ENCODE measurements around the gene TEDC1.

Gene TEDC1

GRCh38 chr14:105480807-105481801 lies 9.9 kb upstream of the TEDC1 start:
- H3K4me3 ChIP-seq (ENCODE audit: low read length), result peak overlapping the region; percentile 59
- peak; percentile 87 for DNase-seq (ENCODE audit: low read depth)

GRCh38 chr14:105481886-105482457 lies 9.1 kb upstream of the TEDC1 start:
- peak; percentile 99 for DNase-seq (ENCODE audit: low read depth)
- peak; percentile 23 for TF ChIP-seq CTCF (conservative IDR thresholded peaks at IDR 0.05; ENCODE audit: low read length)
- peak overlapping the region; percentile 59 for H3K4me3 ChIP-seq (ENCODE audit: low read length)

More at GRCh38 chr14:105480807-105481801, 9.9 kb upstream of the TEDC1 start:
- peak; percentile 90 for TF ChIP-seq CTCF (conservative IDR thresholded peaks at IDR 0.05; ENCODE audit: low read length)

- no peak overlapping the region for H3K4me3 ChIP-seq (ENCODE audit: low read length)
- no peak for DNase-seq (ENCODE audit: low read depth)
- no peak for TF ChIP-seq CTCF (conservative IDR thresholded peaks at IDR 0.05; ENCODE audit: low read length)
Observed at GRCh38 chr14:105482486-105483110, 8.4 kb upstream of the TEDC1 start.

- no peak overlapping the region for H3K4me3 ChIP-seq (ENCODE audit: low read length)
- TF ChIP-seq CTCF (conservative IDR thresholded peaks at IDR 0.05; ENCODE audit: low read length), result no peak
- no peak for DNase-seq (ENCODE audit: low read depth)
Observed at GRCh38 chr14:105483300-105484068, 7.6 kb upstream of the TEDC1 start.

- no peak overlapping the region for H3K4me3 ChIP-seq (ENCODE audit: low read length)
- TF ChIP-seq CTCF (conservative IDR thresholded peaks at IDR 0.05; ENCODE audit: low read length), result no peak
- peak; percentile 76 for DNase-seq (ENCODE audit: low read depth)
Observed at GRCh38 chr14:105484069-105484996, 6.7 kb upstream of the TEDC1 start.

GRCh38 chr14:105484997-105485393 lies 6.1 kb upstream of the TEDC1 start:
- TF ChIP-seq CTCF (conservative IDR thresholded peaks at IDR 0.05; ENCODE audit: low read length), result no peak

More at GRCh38 chr14:105484997-105485393, 6.1 kb upstream of the TEDC1 start:
- H3K4me3 ChIP-seq (ENCODE audit: low read length), result no peak overlapping the region
- DNase-seq (ENCODE audit: low read depth), result no peak
